Activated CD8-positive, alpha-beta T cell treated with anti-CD3 and anti-CD28 coated beads for 36 hours (primary cell): ENCODE data around the gene NBAS. TPM values are rescaled to one million over a fixed set of nuclear protein-coding genes. Genes with fewer than 3 reads are reported as not detected.

Source experiments
- ATAC-seq: fragments of 200-7000 bp; cut with Tn5 transposase; one replicate; pipeline ENCODE4 v1.10.0; 2021; ENCODE audit warnings: mild to moderate bottlenecking, moderate library complexity
- CTCF ChIA-PET: fragments of 350-600 bp; sonication (Branson Sonifier 250); formaldehyde crosslinking; loops from one replicate; lab custom pipeline; 2021; ENCODE audit warnings: antibody characterized with exemption; lab: Charles Lee
- POLR2A ChIA-PET: fragments of 350-600 bp; sonication (Branson Sonifier 250); formaldehyde crosslinking; loops from one replicate; lab custom pipeline; 2021; ENCODE audit warnings: antibody characterized with exemption; lab: Charles Lee
- DNase-seq: peaks from one replicate; pipeline ENCODE4 v3.0.0-alpha.2; 2020
- H3K27ac Mint-ChIP-seq: one replicate; pipeline ENCODE4 v1.8.0; 2021; ENCODE audit warnings: mild to moderate bottlenecking, mixed read lengths
- H3K27me3 Mint-ChIP-seq: one replicate; pipeline ENCODE4 v1.8.0; 2021; ENCODE audit warnings: mixed read lengths
- H3K36me3 Mint-ChIP-seq: one replicate; pipeline ENCODE4 v1.8.0; 2021; ENCODE audit warnings: low read depth, mixed read lengths
- H3K4me1 Mint-ChIP-seq: one replicate; pipeline ENCODE4 v1.8.0; 2021; ENCODE audit warnings: low read depth, mixed read lengths
- H3K4me3 Mint-ChIP-seq: one replicate; pipeline ENCODE4 v1.8.0; 2021; ENCODE audit warnings: mild to moderate bottlenecking, moderate library complexity, mixed read lengths
- H3K9me3 Mint-ChIP-seq: one replicate; pipeline ENCODE4 v1.8.0; 2021; ENCODE audit warnings: mixed read lengths
- intact Hi-C: fragments of 100-400 bp; cut with micrococcal nuclease; formaldehyde crosslinking; loops from one replicate; pipeline ENCODE4 v1.10.0; 2022
- total RNA-seq, 2 experiments: library from RNA; stranded (reverse); gene quantifications; one replicate each; pipeline ENCODE4 v1.2.3, GENCODE V29; 2021
- TF ChIP-seq, protein P1 (sequence below): fragments of 200-600 bp; IDR thresholded peaks from one replicate; pipeline ENCODE4 v1.8.0; 2022; ENCODE audit warnings: antibody characterized with exemption, mild to moderate bottlenecking

Gene NBAS
- total RNA-seq, 2 experiments from 2014 or later = 40.9 to 41.9 TPM

GRCh38 chr2:15271276-15271675 is 289.9 kb downstream of the NBAS start:
- TF ChIP-seq, protein P1, sequence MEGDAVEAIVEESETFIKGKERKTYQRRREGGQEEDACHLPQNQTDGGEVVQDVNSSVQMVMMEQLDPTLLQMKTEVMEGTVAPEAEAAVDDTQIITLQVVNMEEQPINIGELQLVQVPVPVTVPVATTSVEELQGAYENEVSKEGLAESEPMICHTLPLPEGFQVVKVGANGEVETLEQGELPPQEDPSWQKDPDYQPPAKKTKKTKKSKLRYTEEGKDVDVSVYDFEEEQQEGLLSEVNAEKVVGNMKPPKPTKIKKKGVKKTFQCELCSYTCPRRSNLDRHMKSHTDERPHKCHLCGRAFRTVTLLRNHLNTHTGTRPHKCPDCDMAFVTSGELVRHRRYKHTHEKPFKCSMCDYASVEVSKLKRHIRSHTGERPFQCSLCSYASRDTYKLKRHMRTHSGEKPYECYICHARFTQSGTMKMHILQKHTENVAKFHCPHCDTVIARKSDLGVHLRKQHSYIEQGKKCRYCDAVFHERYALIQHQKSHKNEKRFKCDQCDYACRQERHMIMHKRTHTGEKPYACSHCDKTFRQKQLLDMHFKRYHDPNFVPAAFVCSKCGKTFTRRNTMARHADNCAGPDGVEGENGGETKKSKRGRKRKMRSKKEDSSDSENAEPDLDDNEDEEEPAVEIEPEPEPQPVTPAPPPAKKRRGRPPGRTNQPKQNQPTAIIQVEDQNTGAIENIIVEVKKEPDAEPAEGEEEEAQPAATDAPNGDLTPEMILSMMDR = no peak
- no peaks in the 10 kb centered on the region for H3K9me3 Mint-ChIP-seq
- ATAC-seq (no peak), DNase-seq (no peak)
- POLR2A ChIA-PET = no interaction called here
- no peak overlapping the region for H3K27ac Mint-ChIP-seq
- H3K27me3 Mint-ChIP-seq = no peaks in the 10 kb centered on the region
- CTCF ChIA-PET = no interaction called here
- peaks cover under 1% of the 10 kb centered on the region for H3K4me1 Mint-ChIP-seq
- H3K36me3 Mint-ChIP-seq = peaks cover 35% of the 10 kb centered on the region
- intact Hi-C loops = no loop called here
- H3K4me3 Mint-ChIP-seq = no peak overlapping the region

DNA sequence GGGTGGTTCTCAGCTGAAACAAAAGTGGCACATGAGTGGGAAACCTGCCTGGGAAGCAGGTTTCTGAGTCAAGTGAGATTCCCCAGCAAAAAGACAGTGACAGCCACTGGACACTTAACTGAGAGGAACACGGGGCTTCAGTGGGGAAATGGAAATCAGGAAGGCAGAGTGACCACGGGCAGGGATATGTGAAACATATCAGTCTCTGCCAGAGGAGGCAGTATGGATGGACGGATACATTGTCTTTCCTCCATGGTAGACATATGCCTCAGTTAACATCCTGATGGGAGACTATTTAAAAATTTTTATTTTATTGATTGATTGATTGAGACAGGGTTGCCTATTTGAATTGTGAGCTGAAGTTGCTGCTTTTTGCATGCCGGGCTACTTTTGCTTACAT is 292.1 kb downstream of the NBAS start:
- Mint-ChIP-seq H3K36me3 (peaks cover 42% of the 10 kb centered on the region), H3K27ac (no peak overlapping the region), H3K4me3 (no peak overlapping the region), H3K27me3 (no peaks in the 10 kb centered on the region), H3K4me1 (peaks cover 8% of the 10 kb centered on the region), H3K9me3 (no peaks in the 10 kb centered on the region)
- TF ChIP-seq, protein P1 = no peak
- DNase-seq (no peak), ATAC-seq (no peak)
- intact Hi-C loops = no loop called here
- ChIA-PET CTCF (no interaction called here), POLR2A (no interaction called here)

GRCh38 chr2:15265889-15266288 is 295.2 kb downstream of the NBAS start:
- intact Hi-C loops = no loop called here
- ATAC-seq = peak; percentile 34
- H3K4me1 Mint-ChIP-seq = peaks cover 8% of the 10 kb centered on the region
- H3K4me3 Mint-ChIP-seq = no peak overlapping the region
- CTCF ChIA-PET = no interaction called here
- TF ChIP-seq, protein P1 = no peak
- DNase-seq = peak; percentile 20
- H3K27ac Mint-ChIP-seq = no peak overlapping the region
- POLR2A ChIA-PET = no interaction called here
- H3K27me3 Mint-ChIP-seq = no peaks in the 10 kb centered on the region
- H3K9me3 Mint-ChIP-seq = no peaks in the 10 kb centered on the region
- H3K36me3 Mint-ChIP-seq = peaks cover 51% of the 10 kb centered on the region

- no peaks in the 10 kb centered on the region for H3K27me3 Mint-ChIP-seq
- TF ChIP-seq, protein P1 = no peak
- H3K36me3 Mint-ChIP-seq = peaks cover 64% of the 10 kb centered on the region
- peaks cover 10% of the 10 kb centered on the region for H3K9me3 Mint-ChIP-seq
- no peak overlapping the region for H3K27ac Mint-ChIP-seq
- ChIA-PET CTCF (interaction anchor here (1.2 kb wide), 1 partner anchor 46 kb away, joined by 3 read pairs; no protein-coding TSS in a partner anchor), POLR2A (no interaction called here)
- peaks cover 8% of the 10 kb centered on the region for H3K4me1 Mint-ChIP-seq
- intact Hi-C loops = no loop called here
- no peak overlapping the region for H3K4me3 Mint-ChIP-seq
- DNase-seq (no peak), ATAC-seq (no peak)
These were observed 297.0 kb downstream of the NBAS start for GRCh38 chr2:15263976-15264685.

DNA sequence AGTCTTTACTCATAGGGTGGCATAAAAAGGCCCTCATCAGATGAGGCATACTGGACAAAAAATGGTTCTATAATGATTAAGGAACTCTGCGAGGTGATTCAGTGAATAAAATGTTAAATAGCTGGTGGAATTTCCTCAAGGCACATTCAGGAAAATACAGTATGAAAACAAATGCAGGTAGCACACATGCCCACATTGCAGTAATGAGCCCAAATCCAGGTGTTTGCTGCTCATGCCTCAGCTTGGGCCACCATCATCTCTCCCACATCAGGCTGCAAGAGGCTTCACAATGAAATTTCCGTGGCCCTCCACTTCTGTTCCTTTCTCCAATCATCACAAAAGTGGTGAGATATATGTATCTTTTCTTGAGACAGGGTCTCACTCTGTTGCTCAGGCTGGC is 298.3 kb downstream of the NBAS start:
- POLR2A ChIA-PET = no interaction called here
- H3K27ac Mint-ChIP-seq = no peak overlapping the region
- CTCF ChIA-PET = interaction anchor here (1.2 kb wide), 1 partner anchor 47 kb away, joined by 3 read pairs; no protein-coding TSS in a partner anchor
- TF ChIP-seq, protein P1 = no peak
- peaks cover 8% of the 10 kb centered on the region for H3K4me1 Mint-ChIP-seq
- no peaks in the 10 kb centered on the region for H3K27me3 Mint-ChIP-seq
- peaks cover 68% of the 10 kb centered on the region for H3K36me3 Mint-ChIP-seq
- H3K9me3 Mint-ChIP-seq = peaks cover 20% of the 10 kb centered on the region
- DNase-seq = no peak
- H3K4me3 Mint-ChIP-seq = no peak overlapping the region
- intact Hi-C loops = no loop called here
- ATAC-seq = no peak
